DMS153 treated with DMSO at 0.1 percent for 48 hours (cell line): ENCODE results near the gene NCKAP5.

Experiments used
- DNase-seq: peaks from one replicate; lab custom pipeline; 2025; ENCODE audit not compliant: unreplicated experiment; lab: John Stamatoyannopoulos, UW

NCKAP5 gene

GRCh38 chr2:132911726-132912724 lies 656.2 kb downstream of the NCKAP5 start:
- no peak for DNase-seq

GRCh38 chr2:132910432-132910831 lies 657.8 kb downstream of the NCKAP5 start:
- DNase-seq, result no peak

GRCh38 chr2:132909427-132909826 lies 658.8 kb downstream of the NCKAP5 start:
- DNase-seq, result no peak

GRCh38 chr2:132904142-132904842 lies 664.0 kb downstream of the NCKAP5 start:
- no peak for DNase-seq

- no peak for DNase-seq
These were observed 665.6 kb downstream of the NCKAP5 start for GRCh38 chr2:132902626-132903025.

- no peak for DNase-seq
These were observed 666.6 kb downstream of the NCKAP5 start for GRCh38 chr2:132901661-132902060.

- DNase-seq, result no peak
These were observed 671.2 kb downstream of the NCKAP5 start for GRCh38 chr2:132897111-132897510.

- DNase-seq, result no peak
These were observed 672.2 kb downstream of the NCKAP5 start for GRCh38 chr2:132896073-132896472.

- DNase-seq, result no peak
These were observed 676.8 kb downstream of the NCKAP5 start for GRCh38 chr2:132891498-132891897.

GRCh38 chr2:132886574-132886973 lies 681.7 kb downstream of the NCKAP5 start:
- no peak for DNase-seq

GRCh38 chr2:132884705-132885104 lies 683.6 kb downstream of the NCKAP5 start:
- DNase-seq, result peak; percentile 11

GRCh38 chr2:132884292-132884691 lies 684.0 kb downstream of the NCKAP5 start:
- DNase-seq, result no peak

- DNase-seq, result no peak
These were observed 684.8 kb downstream of the NCKAP5 start for GRCh38 chr2:132883430-132883829.

- DNase-seq, result no peak
These were observed 686.7 kb downstream of the NCKAP5 start for GRCh38 chr2:132881546-132881945.

GRCh38 chr2:132877923-132878322 lies 690.3 kb downstream of the NCKAP5 start:
- no peak for DNase-seq

- DNase-seq, result no peak
These were observed 691.4 kb downstream of the NCKAP5 start for GRCh38 chr2:132876745-132877391.

- DNase-seq, result no peak
These were observed 693.1 kb downstream of the NCKAP5 start for GRCh38 chr2:132875193-132875592.

GRCh38 chr2:132873738-132874137 lies 694.5 kb downstream of the NCKAP5 start:
- no peak for DNase-seq

- no peak for DNase-seq
These were observed 696.4 kb downstream of the NCKAP5 start for GRCh38 chr2:132871831-132872230.

GRCh38 chr2:132863961-132864360 lies 704.3 kb downstream of the NCKAP5 start:
- no peak for DNase-seq

GRCh38 chr2:132860220-132860619 lies 708.0 kb downstream of the NCKAP5 start:
- no peak for DNase-seq

- DNase-seq, result no peak
These were observed 708.7 kb downstream of the NCKAP5 start for GRCh38 chr2:132859590-132859989.
